ES-I3 (cell line): Measurements from ENCODE around the gene ATXN7L2.

Experiments used
- H3K36me3 ChIP-seq: 2 replicates; pipeline ENCODE4 v1.6.1; 2013; ENCODE audit warnings: mild to moderate bottlenecking, low read length, control low read depth, moderate library complexity; ENCODE audit not compliant: insufficient read depth
- H3K4me1 ChIP-seq: 2 replicates; pipeline ENCODE4 v1.6.1; 2013; ENCODE audit warnings: mild to moderate bottlenecking, control low read depth, low read length; ENCODE audit not compliant: insufficient read depth
- H3K9ac ChIP-seq: 2 replicates; pipeline ENCODE4 v1.6.1; 2013; ENCODE audit warnings: low read depth, mild to moderate bottlenecking, low read length, moderate library complexity
- H3K9me3 ChIP-seq: 2 replicates; pipeline ENCODE4 v1.6.1; 2013; ENCODE audit warnings: mild to moderate bottlenecking, low read length, moderate library complexity; ENCODE audit not compliant: control insufficient read depth, insufficient read depth

Gene ATXN7L2

GRCh38 chr1:109513110-109513710, 29.5 kb downstream of the ATXN7L2 start:
- Histone ChIP-seq H3K9me3 (no peaks in the 10 kb centered on the region), H3K36me3 (no peaks in the 10 kb centered on the region), H3K9ac (no peak overlapping the region), H3K4me1 (no peaks in the 10 kb centered on the region)

GRCh38 chr1:109514846-109515245, 31.1 kb downstream of the ATXN7L2 start:
- Histone ChIP-seq H3K9me3 (no peaks in the 10 kb centered on the region), H3K4me1 (no peaks in the 10 kb centered on the region), H3K36me3 (no peaks in the 10 kb centered on the region), H3K9ac (no peak overlapping the region)

GRCh38 chr1:109516872-109517271, 33.2 kb downstream of the ATXN7L2 start:
- Histone ChIP-seq H3K4me1 (no peaks in the 10 kb centered on the region; the same call in 1 of the 2 replicates), H3K9ac (no peak overlapping the region), H3K9me3 (no peaks in the 10 kb centered on the region), H3K36me3 (no peaks in the 10 kb centered on the region)

- no peaks in the 10 kb centered on the region for H3K36me3 ChIP-seq
- no peak overlapping the region for H3K9ac ChIP-seq
- no peaks in the 10 kb centered on the region; the same call in 1 of the 2 replicates for H3K4me1 ChIP-seq
- no peaks in the 10 kb centered on the region for H3K9me3 ChIP-seq
Observed at GRCh38 chr1:109517337-109517736, 33.6 kb downstream of the ATXN7L2 start.

GRCh38 chr1:109521002-109521951, 37.6 kb downstream of the ATXN7L2 start:
- Histone ChIP-seq H3K36me3 (no peaks in the 10 kb centered on the region), H3K9me3 (0 out of 2 replicates have a peak, but pooled peaks cover 4% of the 10 kb centered on the region), H3K4me1 (no peaks in the 10 kb centered on the region; the same call in 1 of the 2 replicates), H3K9ac (no peak overlapping the region)

- Histone ChIP-seq H3K36me3 (no peaks in the 10 kb centered on the region), H3K9ac (no peak overlapping the region), H3K9me3 (0 out of 2 replicates have a peak, but pooled peaks cover 4% of the 10 kb centered on the region), H3K4me1 (no peaks in the 10 kb centered on the region; the same call in 1 of the 2 replicates)
Observed at GRCh38 chr1:109522026-109522425, 38.3 kb downstream of the ATXN7L2 start.

- Histone ChIP-seq H3K36me3 (no peaks in the 10 kb centered on the region), H3K9me3 (0 out of 2 replicates have a peak, but pooled peaks cover 4% of the 10 kb centered on the region), H3K4me1 (no peaks in the 10 kb centered on the region; the same call in 1 of the 2 replicates), H3K9ac (no peak overlapping the region)
Observed at GRCh38 chr1:109523706-109524105, 40.0 kb downstream of the ATXN7L2 start.

- Histone ChIP-seq H3K9me3 (0 out of 2 replicates have a peak, but pooled peaks cover 4% of the 10 kb centered on the region), H3K9ac (no peak overlapping the region), H3K4me1 (no peaks in the 10 kb centered on the region), H3K36me3 (no peaks in the 10 kb centered on the region)
Observed at GRCh38 chr1:109527098-109527811, 43.5 kb downstream of the ATXN7L2 start.

GRCh38 chr1:109527846-109528695, 44.4 kb downstream of the ATXN7L2 start:
- Histone ChIP-seq H3K9ac (no peak overlapping the region), H3K9me3 (0 out of 2 replicates have a peak, but pooled peaks cover 4% of the 10 kb centered on the region), H3K4me1 (peaks cover 4% of the 10 kb centered on the region; the same call in 1 of the 2 replicates), H3K36me3 (no peaks in the 10 kb centered on the region)

GRCh38 chr1:109528712-109529111, 45.0 kb downstream of the ATXN7L2 start:
- Histone ChIP-seq H3K4me1 (peaks cover 4% of the 10 kb centered on the region; the same call in 1 of the 2 replicates), H3K9ac (no peak overlapping the region), H3K9me3 (0 out of 2 replicates have a peak, but pooled peaks cover 4% of the 10 kb centered on the region), H3K36me3 (no peaks in the 10 kb centered on the region)

- no peak overlapping the region for H3K9ac ChIP-seq
- H3K9me3 ChIP-seq = no peaks in the 10 kb centered on the region
- H3K4me1 ChIP-seq = peaks cover 4% of the 10 kb centered on the region; the same call in 1 of the 2 replicates
- no peaks in the 10 kb centered on the region for H3K36me3 ChIP-seq
Observed at GRCh38 chr1:109529881-109530456, 46.3 kb downstream of the ATXN7L2 start.

GRCh38 chr1:109530457-109531087, 46.9 kb downstream of the ATXN7L2 start:
- H3K36me3 ChIP-seq = no peaks in the 10 kb centered on the region
- H3K9me3 ChIP-seq = no peaks in the 10 kb centered on the region
- H3K9ac ChIP-seq = no peak overlapping the region
- H3K4me1 ChIP-seq = peaks cover 4% of the 10 kb centered on the region; the same call in 1 of the 2 replicates

- Histone ChIP-seq H3K4me1 (peaks cover 4% of the 10 kb centered on the region; the same call in 1 of the 2 replicates), H3K9me3 (no peaks in the 10 kb centered on the region), H3K9ac (no peak overlapping the region), H3K36me3 (no peaks in the 10 kb centered on the region)
Observed at GRCh38 chr1:109531380-109531779, 47.7 kb downstream of the ATXN7L2 start.
